NCI-H1417 treated with DMSO at 0.1 percent for 48 hours (cell line): ENCODE measurements around the gene PRDM2.

ENCODE experiments used
- DNase-seq: peaks from one replicate; lab custom pipeline; 2025; lab: John Stamatoyannopoulos, UW

The PRDM2 gene

DNA sequence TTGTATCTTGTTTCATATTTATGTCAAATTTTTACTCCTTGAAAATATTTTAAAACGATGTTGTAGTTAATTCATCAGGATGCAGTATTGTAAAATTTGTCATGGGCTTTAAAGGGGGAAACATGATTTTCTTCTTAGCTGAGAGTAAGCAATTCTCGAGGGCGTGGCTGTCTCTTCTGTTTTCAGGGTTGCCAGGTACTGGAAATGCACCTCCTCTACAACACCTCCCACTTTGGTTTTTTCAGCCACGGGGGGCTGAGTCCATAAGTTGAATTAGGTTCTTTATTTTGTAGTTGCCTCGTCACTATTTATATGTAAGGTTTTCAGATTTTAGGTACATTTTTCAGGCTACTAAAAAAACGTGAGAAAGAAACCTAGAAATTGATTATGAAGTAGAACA lies 64.0 kb downstream of the PRDM2 start:
- DNase-seq = no peak

DNA sequence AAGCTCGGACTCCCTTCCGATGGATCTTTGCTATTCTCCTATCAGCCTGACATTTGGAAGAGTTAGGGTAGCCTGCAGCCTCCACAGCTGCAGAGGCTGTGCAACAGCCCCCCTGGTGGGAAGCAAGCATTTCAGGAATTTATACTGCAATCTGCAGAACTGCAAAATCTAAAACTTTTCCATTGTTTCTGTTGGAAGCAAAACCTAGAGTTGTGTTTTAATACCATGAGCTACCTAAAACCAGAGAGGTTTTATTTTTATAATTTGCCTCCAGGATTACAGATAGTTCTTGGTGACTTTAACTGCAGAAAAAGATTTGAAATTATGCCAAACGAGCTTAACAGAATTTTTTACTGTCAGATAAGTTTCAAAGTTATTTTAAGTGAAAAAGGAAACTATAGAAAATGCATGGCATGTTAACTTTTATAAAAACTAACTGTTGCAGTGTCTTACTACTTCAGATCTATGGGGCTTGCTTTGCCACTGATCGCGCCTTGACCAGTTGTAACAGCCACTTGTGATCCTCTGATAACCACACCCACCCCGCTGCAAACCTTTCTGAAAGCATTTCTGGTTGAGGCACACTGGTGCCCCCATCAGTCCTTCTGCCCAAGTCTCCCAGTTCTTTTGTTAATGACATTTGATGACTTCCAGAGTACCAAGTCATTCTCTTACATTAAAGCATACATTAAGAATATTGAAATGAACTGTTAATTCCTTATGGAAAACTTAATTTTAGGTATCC lies 64.8 kb downstream of the PRDM2 start:
- DNase-seq = no peak

DNA sequence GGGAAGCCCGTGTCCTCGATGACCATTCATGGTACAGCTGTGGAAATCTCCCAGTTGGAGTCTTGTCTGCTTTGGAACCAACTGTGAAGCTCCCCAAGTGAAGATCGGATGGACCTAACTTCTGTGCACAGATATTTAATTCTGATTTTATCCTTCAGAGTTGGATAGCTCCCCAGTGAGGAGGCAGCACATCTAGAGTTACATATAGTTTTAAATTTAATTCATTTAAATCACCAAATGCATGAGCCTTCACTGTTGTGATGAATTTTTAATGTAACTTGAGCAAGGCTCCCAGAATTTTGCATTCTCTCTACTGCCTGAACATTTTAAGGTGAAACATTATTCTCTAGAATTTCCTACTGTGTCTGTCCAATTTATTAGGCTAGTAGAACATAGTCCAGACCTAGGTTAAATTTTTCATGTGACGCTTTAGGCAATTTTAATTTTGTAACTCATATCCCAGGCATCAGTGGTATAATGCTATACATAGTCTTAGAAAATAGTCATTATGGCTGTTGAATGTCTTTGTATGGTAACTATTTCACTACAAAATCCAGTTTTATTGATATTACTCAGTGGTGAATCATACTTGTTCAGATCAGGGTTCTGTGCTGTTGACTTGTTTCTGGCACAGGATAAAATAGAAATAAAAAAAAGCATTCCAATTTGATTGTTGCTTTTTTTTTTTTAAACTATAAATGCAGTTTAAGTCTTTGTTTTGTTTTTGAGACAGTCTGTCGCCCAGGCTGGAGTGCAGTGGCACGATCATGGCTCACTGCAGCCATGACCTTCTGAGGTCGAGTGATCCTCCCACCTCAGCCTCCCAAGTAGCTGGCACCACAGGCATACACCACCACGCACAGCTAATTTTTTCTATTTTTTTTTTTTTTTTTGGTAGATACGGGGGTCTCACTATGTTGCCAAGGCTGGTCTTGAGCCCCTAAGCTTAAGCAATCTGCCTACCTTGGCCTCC lies 66.9 kb downstream of the PRDM2 start:
- DNase-seq = no peak

DNA sequence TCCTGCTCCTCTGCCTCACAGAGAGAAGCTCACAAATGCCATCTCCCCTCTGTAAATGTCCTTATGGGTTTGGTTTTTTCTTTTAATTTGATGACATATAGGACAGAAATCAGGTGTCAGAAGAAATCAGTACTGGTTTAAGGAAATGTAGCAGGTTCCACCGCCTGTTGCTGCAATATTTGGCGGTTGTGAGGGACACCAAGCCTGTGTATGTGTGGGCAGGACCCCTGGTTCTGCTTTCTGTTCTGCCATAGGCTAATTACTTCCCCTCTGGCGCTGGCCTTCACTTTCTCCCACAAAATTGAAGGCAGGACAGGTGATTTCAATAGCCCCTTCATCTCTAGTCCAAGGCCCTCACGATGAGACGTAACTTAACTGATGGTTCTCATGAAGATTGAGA lies 69.2 kb downstream of the PRDM2 start:
- DNase-seq = no peak

DNA sequence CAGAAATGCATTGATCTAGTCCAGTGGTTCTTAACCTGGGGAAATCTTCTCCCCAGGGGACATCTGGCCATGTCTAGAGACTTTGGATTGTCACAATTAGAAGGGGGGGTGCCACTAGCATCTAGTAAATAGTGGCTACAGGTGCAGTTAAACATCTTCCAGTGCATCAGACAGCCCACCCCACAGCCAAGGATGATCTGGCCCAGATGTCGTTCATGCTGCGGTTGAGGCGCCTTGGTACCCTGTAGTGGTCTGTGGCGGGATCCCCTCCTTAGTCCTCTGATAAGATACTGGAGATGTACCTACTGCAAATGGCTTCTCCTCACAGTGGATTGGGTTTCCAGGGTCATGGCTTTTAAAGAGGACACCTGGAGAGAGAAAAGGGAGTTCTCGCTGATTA lies 69.8 kb downstream of the PRDM2 start:
- DNase-seq = no peak

DNA sequence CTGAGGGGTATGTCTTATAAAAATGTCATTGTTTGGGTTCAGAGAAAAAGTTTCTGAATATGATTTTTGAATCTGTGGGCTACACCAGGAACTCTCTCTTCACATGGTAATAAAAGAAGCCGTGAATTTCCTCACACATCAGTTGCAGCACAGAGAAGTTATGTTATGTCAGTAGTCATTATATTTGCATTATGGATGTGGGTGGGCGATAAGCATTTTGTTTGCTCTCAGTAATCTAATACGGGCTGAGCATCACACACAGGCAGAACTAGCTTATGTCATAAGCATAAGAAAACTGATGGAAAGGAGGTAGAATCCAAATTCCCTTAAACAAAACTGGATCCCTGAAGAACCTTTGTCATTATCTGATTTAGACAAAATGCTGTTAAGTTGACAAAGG lies 70.8 kb downstream of the PRDM2 start:
- no peak for DNase-seq

DNA sequence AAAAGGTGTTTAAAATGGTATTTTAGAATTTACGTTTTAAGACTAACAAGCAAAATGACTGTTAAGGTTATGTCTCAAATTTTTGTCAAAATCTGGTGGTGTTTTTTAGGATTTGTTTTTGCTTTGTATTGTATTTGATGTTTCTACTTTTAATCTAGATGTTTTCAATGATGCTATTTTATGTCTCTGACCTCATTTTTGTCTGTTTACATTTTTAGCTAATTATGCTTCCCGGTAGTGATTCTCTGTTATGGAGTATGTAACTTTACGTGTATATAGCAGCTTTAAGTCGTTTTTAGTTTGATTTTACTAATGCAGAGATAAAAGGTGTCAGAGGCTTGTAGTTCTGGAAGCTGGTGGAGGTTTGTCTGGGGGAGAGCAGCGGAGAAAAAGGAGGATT lies 71.8 kb downstream of the PRDM2 start:
- no peak for DNase-seq

DNA sequence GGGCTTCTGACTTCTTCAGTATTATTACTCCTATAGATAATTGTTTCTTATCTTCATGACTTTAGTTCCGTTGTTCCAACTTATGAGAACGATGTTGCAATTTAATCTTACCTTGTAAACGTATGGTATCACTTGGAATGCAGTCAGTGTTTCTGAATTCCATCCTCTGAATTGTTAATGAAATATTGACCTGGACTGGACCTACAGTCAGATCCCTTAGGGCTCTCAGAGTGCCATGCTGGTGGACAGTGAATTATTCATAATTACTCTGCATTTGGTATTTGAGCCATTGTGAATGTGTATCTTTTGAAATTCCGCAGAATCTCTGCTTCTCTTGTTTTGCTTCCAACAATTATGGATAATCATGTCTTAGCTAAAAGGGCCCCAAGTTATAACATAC lies 72.3 kb downstream of the PRDM2 start:
- DNase-seq = no peak

DNA sequence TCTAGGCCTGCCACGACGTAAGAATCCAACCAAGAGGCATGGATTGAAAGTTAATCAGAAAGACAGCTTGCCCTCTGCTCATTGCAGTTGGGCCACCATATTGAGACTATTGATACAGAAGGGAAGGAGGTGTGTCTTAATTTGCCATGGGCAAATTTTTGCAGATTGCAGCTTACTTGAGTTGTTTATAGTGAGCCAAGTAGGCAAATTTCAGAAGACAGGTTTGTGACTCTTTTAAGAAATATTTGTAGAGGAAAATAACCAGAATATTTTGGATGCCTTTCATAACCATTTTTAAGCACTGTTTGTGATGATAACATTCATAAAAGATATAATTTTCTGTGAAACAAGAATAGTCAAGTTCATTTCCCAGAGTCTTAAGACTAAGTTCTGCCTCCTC lies 74.1 kb downstream of the PRDM2 start:
- DNase-seq = no peak

DNA sequence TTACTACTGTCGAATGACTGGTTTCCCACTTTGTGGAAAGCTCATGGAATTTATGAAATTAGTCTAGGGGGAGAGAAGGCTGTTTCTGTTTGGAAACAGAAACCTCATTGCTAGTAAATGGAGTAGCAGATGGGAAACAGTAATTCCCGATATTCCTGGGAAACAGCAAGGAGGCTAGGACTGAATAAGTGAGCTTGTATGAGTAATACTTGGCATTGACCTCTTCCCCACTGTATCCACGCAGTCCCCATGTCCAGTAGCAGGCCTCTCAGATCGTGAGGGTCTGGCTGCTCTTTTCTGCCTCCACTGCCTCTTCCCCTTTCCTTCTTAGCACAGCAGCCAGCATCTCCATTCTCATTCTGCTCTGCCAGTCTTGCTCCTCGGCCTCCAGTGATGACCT lies 75.5 kb downstream of the PRDM2 start:
- no peak for DNase-seq

DNA sequence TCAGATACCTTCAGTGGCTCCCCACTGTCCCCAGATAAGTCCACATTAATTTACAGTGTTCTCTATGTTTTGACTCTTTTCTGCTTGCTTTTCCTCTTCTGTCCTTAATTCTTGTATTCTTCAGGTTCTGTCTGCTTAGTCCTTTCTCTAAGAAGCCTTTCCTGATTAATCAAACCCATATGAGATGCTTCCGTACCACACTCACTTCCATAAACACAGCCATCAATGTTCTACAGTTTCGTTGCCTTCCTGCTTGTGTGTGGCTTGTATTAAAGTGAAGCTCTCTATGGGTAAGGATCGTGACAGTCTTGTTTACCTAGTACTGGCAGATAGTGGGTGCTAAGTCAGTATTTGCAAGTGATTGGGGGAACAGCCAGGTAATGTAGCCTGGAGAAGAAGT lies 75.9 kb downstream of the PRDM2 start:
- no peak for DNase-seq

DNA sequence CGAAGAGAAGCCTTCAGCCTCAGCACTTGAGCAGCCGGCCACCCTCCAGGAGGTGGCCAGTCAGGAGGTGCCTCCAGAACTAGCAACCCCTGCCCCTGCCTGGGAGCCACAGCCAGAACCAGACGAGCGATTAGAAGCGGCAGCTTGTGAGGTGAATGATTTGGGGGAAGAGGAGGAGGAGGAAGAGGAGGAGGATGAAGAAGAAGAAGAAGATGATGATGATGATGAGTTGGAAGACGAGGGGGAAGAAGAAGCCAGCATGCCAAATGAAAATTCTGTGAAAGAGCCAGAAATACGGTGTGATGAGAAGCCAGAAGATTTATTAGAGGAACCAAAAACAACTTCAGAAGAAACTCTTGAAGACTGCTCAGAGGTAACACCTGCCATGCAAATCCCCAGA lies 78.4 kb downstream of the PRDM2 start:
- no peak for DNase-seq

DNA sequence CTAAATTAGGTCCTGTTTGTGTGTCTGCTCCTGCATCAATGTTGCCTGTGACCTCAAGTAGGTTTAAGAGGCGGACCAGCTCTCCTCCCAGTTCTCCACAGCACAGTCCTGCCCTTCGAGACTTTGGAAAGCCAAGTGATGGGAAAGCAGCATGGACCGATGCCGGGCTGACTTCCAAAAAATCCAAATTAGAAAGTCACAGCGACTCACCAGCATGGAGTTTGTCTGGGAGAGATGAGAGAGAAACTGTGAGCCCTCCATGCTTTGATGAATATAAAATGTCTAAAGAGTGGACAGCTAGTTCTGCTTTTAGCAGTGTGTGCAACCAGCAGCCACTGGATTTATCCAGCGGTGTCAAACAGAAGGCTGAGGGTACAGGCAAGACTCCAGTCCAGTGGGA lies 79.9 kb downstream of the PRDM2 start:
- DNase-seq = no peak

DNA sequence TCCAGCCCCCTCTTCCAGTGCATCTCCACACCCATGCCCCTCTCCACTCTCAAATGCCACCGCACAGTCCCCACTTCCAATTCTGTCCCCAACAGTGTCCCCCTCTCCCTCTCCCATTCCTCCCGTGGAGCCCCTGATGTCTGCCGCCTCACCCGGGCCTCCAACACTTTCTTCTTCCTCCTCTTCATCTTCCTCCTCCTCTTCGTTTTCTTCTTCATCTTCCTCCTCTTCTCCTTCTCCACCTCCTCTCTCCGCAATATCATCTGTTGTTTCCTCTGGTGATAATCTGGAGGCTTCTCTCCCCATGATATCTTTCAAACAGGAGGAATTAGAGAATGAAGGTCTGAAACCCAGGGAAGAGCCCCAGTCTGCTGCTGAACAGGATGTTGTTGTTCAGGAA lies 80.8 kb downstream of the PRDM2 start:
- DNase-seq = no peak

DNA sequence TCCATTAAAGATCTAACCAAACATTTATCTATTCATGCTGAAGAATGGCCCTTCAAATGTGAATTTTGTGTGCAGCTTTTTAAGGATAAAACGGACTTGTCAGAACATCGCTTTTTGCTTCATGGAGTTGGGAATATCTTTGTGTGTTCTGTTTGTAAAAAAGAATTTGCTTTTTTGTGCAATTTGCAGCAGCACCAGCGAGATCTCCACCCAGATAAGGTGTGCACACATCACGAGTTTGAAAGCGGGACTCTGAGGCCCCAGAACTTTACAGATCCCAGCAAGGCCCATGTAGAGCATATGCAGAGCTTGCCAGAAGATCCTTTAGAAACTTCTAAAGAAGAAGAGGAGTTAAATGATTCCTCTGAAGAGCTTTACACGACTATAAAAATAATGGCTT lies 81.2 kb downstream of the PRDM2 start:
- DNase-seq = no peak

DNA sequence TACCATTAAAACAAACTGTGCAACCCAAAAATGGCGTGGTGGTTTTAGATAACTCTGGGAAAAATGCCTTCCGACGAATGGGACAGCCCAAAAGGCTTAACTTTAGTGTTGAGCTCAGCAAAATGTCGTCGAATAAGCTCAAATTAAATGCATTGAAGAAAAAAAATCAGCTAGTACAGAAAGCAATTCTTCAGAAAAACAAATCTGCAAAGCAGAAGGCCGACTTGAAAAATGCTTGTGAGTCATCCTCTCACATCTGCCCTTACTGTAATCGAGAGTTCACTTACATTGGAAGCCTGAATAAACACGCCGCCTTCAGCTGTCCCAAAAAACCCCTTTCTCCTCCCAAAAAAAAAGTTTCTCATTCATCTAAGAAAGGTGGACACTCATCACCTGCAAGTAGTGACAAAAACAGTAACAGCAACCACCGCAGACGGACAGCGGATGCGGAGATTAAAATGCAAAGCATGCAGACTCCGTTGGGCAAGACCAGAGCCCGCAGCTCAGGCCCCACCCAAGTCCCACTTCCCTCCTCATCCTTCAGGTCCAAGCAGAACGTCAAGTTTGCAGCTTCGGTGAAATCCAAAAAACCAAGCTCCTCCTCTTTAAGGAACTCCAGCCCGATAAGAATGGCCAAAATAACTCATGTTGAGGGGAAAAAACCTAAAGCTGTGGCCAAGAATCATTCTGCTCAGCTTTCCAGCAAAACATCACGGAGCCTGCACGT lies 82.1 kb downstream of the PRDM2 start:
- no peak for DNase-seq

DNA sequence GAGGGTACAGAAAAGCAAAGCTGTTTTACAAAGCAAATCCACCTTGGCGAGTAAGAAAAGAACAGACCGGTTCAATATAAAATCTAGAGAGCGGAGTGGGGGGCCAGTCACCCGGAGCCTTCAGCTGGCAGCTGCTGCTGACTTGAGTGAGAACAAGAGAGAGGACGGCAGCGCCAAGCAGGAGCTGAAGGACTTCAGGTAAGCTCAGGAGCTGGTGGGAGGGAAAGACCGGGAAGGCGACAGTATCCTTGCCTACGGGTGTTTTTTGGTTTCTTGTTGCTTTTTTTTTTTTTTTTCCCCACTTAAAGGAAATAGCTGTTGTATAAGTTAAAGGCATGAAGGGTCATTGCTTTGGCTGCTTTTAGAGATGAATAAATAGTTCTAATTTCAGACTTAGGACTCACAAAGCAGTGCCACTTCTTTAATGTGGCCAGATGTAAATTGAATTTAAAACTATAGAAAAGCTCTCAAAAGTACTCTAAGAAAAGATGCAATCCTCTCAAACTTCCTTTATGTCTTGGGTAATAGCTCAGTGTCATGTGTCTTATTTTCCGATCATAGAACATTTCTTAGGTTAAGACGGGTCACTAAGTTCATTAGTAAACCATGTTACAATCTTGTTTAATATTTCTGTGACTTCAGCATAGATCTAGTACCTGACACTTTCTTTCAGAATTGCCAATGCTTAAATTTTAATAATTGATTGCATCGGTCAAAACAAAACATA lies 82.8 kb downstream of the PRDM2 start:
- no peak for DNase-seq

DNA sequence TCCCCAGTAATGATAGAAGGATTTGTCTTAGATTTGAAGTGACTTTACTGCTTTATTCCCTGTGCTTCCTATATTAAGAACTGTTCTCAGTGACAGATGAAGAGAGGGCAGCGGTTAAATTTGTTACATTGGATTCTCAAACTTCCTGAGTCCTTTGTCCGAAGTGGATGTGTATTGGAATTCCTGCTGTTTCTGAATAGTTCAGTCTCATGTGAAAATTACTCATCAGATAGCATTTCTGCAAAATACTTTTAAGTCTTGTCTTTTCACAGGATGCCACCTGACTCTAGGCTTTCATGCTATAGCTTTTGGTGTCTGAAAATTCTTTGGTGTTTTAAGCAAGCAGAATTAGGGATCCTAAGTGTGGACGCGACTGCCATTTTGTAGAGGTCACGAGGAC lies 83.6 kb downstream of the PRDM2 start:
- no peak for DNase-seq

DNA sequence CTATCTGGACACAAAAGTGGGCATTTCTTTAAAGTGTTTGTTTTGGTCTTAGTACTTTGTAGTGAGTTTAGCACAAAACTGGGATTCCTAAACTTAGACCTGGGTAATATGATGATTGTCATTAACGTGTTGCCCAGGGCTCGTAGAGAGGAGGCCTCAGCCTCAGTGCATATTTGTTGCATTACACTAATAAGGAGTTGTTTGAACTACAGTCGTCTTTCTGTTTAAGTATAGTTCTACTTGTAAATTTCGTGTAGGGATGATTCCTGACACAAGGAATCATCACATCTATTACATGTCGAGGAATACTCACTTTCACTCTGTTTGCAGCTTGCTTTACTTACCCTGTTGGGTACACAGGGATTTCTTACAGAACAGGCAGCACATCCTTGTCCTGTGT lies 85.0 kb downstream of the PRDM2 start:
- no peak for DNase-seq

DNA sequence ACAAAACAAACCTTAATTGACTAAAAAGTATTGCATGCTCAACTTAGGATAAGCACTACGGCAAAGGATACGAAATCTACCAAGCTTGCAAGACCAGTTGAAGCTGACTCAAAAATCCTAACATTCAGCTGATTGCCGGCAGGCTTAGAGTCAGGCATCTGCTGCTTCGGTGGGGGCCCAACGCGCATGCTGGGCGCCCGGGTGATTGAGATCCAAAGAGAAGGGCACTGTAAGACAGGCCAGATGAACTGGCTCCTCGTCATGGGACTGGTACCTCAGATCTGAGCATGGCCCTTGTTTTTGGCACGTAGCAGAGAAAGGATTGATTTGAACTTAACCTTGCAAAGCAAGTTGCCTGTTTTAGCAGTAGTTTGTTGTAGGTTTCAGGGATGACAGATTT lies 86.6 kb downstream of the PRDM2 start:
- no peak for DNase-seq

DNA sequence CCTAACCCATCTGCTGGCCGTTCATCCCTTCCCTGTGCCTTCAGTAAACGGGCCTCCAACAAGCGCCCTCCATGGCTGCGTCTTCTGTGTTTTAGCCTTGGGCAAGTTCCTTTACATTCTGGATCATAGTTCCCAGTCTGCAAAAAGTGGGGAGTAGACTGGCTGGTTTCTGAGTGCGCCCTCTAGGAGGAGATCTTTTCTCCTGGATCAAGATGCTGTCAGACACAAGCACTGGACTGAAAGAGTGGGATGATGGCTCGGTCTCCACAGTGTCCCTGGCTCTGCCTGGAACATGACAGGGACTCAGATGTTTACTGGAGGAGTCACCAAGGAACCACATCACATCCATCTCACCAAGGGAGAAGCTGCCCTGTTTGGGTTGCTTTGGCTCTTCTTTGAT lies 88.8 kb downstream of the PRDM2 start:
- no peak for DNase-seq
